SH-SY5Y (cell line): ENCODE results near the gene GPD1L.

Experiments
- GATA2 ChIP-seq: IDR thresholded peaks from 2 replicates; pipeline ENCODE4 v1.6.1; 2011; ENCODE audit warnings: mild to moderate bottlenecking, low read depth, low read length
- GATA3 ChIP-seq: IDR thresholded peaks from 2 replicates; pipeline ENCODE4 v1.6.1; 2011; ENCODE audit warnings: low read depth, mild to moderate bottlenecking, low read length, moderate library complexity

The GPD1L gene

DNA sequence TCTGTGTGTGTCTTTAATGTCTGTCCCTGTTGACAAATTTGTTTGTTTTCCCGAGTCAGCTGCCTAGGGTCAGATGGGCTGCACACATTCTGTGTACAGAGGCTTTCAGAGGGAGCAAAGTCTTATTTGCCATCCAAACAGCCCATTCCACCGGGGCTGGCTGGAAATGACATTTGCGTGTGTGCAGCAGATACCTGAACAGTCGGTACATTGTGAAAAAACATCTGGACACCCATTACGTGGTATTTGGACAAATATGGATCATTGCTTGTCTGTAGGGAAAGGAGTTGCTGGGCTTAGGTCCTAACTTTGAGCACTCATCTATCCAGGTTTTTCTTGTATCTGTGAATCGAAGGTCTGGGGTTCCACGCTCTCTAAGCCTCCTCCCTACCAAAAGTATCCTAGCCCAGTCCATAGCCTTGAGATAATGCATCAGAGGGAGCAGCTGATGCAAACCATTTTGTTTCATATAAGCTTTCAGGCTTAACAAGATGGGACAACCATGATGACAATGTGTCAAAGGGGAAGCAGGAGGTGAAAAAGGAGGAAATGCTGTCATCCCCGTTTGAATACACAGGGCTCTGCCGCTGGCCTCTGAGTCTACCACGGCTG is 109.9 kb downstream of the GPD1L start:
- no peak for TF ChIP-seq GATA3
- no peak for TF ChIP-seq GATA2

DNA sequence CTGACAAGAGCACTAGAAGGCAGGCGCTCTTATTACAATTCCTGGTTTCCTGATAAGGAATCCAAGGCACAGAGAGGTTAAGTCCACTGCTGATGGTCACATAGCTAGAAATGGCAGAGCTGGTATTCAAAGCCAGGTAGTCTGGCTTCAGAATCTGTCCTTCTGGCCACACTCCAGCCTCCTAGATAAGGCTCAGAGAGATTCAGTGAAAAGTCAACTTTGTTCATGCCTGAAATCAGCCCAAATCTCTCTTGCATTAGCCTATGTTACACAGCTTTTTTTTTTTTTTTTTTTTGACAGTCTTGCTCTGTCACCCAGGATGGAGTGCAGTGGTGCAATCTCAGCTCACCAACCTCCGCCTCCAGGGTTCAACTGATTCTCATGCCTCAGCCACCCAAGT is 110.9 kb downstream of the GPD1L start:
- TF ChIP-seq GATA2 (no peak), GATA3 (no peak)
